T-helper 17 cell (primary cell): ENCODE measurements around the gene PLXND1. TPM values are rescaled to one million over a fixed set of nuclear protein-coding genes. Genes with fewer than 3 reads are reported as not detected.
A peak's percentile ranks its signal among the peaks of the same experiment; 100 is the strongest.

Experiments
- ATAC-seq: fragments of 150-1000 bp; cut with Tn5 transposase; 2 replicates; pipeline ENCODE4 v1.10.0; 2021; ENCODE audit warnings: mild to moderate bottlenecking, moderate library complexity
- DNase-seq, 3 donors: peaks; one replicate each; pipeline versions ENCODE4 v3.0.0 to v3.0.0-alpha.2; 2020 to 2021
- H3K9me3 ChIP-seq: one replicate; pipeline ENCODE4 v1.7.0; 2013; ENCODE audit warnings: low read length, mild to moderate bottlenecking; ENCODE audit not compliant: control insufficient read depth, poor library complexity, severe bottlenecking
- H3K27ac Mint-ChIP-seq: one replicate; pipeline ENCODE4 v1.8.0; 2022; ENCODE audit warnings: mild to moderate bottlenecking, moderate library complexity, mixed read lengths
- H3K27me3 Mint-ChIP-seq: one replicate; pipeline ENCODE4 v1.8.0; 2022; ENCODE audit warnings: mixed read lengths
- H3K36me3 Mint-ChIP-seq: one replicate; pipeline ENCODE4 v1.8.0; 2022; ENCODE audit warnings: low read depth, mixed read lengths
- H3K4me1 Mint-ChIP-seq: one replicate; pipeline ENCODE4 v1.8.0; 2022; ENCODE audit warnings: mild to moderate bottlenecking, mixed read lengths
- H3K4me3 Mint-ChIP-seq: one replicate; pipeline ENCODE4 v1.8.0; 2022; ENCODE audit warnings: mild to moderate bottlenecking, moderate library complexity, mixed read lengths
- total RNA-seq, 4 donors: library from RNA in 2 of 4; stranded (reverse) in 2 of 4; gene quantifications; one replicate each; pipeline ENCODE4 v1.2.3 and lab custom pipeline; 2022 to 2026

The PLXND1 gene
- total RNA-seq, 2 donors from 2014 or later, result 78.8 to 152 TPM

DNA sequence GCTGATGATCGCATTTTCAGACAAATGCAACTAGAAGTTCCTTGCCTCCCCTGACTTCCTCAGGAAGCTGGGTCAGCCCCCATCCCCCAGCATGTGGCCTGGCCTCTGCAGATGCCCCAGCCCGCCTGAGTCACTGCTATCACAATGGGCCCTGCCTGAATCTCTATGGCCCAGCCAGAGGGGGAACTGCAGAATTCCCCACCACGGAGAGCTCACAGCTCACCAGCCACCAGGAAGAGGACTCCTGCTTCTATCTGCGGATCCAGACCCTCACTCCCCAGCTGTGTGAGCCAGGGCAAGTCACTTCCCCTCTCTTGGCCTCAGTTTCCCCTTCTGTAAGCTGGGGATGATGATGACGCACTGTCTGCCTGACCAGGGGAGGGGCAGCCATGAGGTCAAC is 6.9 kb downstream of the PLXND1 start:
- ATAC-seq, result peak; percentile 46
- peak overlapping the region; percentile 83 for H3K27ac Mint-ChIP-seq
- peaks cover 36% of the 10 kb centered on the region for H3K4me1 Mint-ChIP-seq
- DNase-seq, result no peak
- no peak overlapping the region for H3K4me3 Mint-ChIP-seq
- no peaks in the 10 kb centered on the region for H3K9me3 ChIP-seq
- H3K36me3 Mint-ChIP-seq, result no peaks in the 10 kb centered on the region
- no peaks in the 10 kb centered on the region for H3K27me3 Mint-ChIP-seq

DNA sequence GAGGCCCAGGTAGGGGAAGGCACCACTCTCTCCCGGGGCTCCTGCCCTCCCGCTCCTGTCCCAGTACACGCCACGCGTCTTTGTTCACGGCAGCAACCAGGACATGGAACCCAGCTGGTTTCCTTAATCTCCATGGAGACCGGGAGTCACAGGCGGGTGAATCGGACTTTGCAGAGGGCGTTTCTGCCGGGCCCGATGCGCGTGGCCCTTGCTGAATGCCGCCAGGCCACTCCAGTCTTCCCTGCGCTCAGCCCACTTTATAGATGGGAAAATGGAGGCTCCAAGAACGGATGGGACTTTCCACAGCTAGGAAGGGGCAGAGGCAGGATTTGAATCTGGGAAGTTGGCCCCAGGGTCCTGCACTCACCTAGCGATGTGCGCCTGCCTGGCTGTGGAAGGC is 7.4 kb downstream of the PLXND1 start:
- H3K4me1 Mint-ChIP-seq, result peaks cover 33% of the 10 kb centered on the region
- no peaks in the 10 kb centered on the region for H3K27me3 Mint-ChIP-seq
- ATAC-seq (no peak), DNase-seq (no peak)
- no peaks in the 10 kb centered on the region for H3K36me3 Mint-ChIP-seq
- no peak overlapping the region for H3K27ac Mint-ChIP-seq
- H3K9me3 ChIP-seq, result no peaks in the 10 kb centered on the region
- H3K4me3 Mint-ChIP-seq, result no peak overlapping the region

DNA sequence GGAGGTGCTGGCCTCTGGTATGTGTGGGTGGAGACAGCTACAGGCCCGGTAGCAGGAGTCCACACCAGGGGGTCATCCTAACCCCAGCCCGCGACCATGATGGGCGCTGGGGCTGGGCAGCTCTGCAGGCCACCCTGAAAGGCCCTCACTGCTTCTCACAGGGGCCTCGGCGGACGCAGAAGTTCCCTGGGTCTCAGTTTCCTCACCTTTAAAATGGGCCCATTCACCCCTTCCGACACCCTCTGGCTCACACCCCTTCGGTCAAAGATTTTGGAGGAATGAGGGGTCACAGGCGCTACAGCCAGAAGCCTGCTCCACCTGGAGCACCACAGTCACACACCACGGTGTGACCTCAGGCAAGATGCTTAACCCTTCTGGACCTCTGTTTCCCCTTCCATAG is 8.0 kb downstream of the PLXND1 start:
- Mint-ChIP-seq H3K36me3 (peaks cover 2% of the 10 kb centered on the region), H3K27ac (peak overlapping the region; percentile 57), H3K27me3 (no peaks in the 10 kb centered on the region), H3K4me1 (peaks cover 37% of the 10 kb centered on the region), H3K4me3 (no peak overlapping the region)
- H3K9me3 ChIP-seq, result no peaks in the 10 kb centered on the region
- DNase-seq (no peak), ATAC-seq (no peak)

DNA sequence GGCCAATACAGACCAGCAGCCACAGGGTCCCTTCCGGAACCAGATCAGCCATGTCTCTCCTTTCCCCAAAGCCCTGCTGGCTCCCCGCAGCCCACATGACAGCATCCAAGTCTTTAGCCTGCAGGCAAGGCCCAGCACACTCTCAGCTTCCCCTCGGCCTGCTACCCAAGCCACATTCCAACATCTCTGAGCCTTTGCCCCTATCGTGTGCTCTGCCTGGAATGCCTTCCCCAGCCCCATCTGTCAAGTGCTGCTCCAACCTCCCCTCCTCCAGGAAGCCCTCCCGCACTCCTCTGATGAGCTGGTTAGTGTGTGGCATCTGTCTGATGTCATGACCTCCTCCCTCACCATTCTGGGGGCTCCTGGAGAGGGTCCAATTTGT is 8.5 kb downstream of the PLXND1 start:
- peaks cover 41% of the 10 kb centered on the region for H3K4me1 Mint-ChIP-seq
- ATAC-seq, result no peak
- no peaks in the 10 kb centered on the region for H3K9me3 ChIP-seq

DNA sequence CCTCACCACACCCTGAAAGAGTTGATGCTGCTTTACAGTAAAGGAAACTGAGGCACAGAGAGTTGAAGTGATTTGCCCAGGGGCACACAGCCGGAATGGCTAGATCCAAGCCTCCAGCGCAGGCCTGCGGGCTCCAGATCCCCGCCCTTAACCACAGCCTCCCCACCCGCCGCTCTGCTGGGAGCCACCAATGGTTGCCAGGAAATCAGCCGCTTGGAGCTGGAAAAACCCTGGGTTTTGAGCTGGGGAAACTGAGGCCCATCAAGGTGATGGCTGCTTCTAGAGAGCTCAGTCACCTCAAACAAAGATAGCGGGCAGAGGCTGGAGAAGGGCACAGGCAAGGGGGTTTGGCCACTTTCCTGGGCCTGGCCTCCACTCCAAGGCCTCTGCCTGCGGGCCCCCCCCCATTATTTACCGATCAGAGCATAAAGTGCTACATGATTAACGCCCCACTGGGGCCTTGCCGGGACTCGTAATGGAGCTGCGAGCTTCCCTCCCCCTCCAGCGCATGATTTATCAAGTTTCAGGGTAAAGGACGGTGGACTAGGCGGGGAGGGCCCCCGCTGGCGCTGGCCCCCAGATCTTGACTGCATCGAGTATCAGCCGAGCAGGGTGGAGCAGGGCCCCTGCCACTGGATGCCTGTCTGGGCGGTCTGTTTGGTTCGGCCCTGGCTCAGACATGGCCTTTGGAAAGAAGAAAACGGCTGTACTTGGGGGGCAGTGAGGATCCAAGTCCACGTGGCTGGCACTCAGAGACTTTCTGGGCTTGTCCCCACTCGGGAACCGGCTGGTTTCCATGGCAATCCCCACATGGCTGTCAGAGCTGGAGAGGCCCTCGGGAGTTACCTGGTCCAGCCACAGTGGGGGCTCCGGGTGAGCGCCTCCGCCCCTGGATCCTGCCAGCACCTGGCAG is 9.1 kb downstream of the PLXND1 start:
- no peaks in the 10 kb centered on the region for H3K9me3 ChIP-seq
- no peak for DNase-seq
- peaks cover 2% of the 10 kb centered on the region for H3K36me3 Mint-ChIP-seq
- H3K4me3 Mint-ChIP-seq, result no peak overlapping the region
- peaks cover 41% of the 10 kb centered on the region for H3K4me1 Mint-ChIP-seq
- ATAC-seq, result no peak
- no peaks in the 10 kb centered on the region for H3K27me3 Mint-ChIP-seq
- no peak overlapping the region for H3K27ac Mint-ChIP-seq

More for the DNA sequence above, 8.5 kb downstream of the PLXND1 start:
- Mint-ChIP-seq H3K27ac (peak overlapping the region; percentile 57), H3K36me3 (peaks cover 2% of the 10 kb centered on the region), H3K27me3 (no peaks in the 10 kb centered on the region), H3K4me3 (no peak overlapping the region)
- no peak for DNase-seq

DNA sequence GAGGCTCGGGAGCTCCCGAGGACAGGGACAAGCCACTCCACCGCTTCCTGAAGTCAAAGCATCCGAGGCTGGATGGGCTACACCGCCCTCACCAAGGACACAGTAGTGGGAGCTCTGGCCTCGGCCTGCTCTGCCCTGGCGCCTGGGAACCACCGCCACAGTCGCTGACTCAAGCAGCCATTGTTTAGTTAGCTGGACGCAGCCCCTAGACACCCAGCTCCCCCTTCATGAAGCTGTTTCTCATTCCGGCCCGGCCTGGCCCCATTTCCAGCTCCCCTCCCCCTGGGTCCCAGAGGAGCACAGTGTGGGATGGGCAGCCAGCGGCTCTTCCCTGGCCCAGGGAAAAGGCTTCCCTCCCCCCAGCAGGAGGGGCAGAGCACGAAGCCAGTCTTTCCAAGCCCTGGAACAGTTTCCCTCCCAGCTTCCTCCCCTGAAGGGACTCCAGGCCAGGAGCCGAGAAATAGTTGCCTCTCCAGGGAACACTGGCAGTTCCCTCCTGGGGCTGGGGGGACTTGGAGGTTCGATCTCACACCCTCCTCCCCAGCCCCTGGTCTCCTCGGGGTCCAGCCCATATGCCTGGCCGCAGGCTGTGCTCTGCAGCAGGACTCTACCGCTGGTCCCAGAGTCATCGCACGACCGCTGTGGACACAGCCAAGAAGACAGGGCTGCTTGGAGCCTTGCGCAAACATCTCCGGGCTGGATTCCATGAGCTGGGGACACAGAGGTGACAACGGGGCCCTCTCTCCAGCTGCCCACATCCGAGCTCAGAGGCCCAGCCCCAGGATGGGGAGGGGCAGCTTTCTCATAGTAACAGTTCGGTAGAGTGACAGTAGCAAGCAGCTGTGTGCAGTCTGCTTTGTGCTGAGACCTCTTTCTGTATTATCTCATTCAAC is 10.0 kb downstream of the PLXND1 start:
- Mint-ChIP-seq H3K27me3 (no peaks in the 10 kb centered on the region), H3K36me3 (peaks cover 2% of the 10 kb centered on the region), H3K27ac (no peak overlapping the region), H3K4me3 (no peak overlapping the region), H3K4me1 (peaks cover 40% of the 10 kb centered on the region)
- ATAC-seq (no peak), DNase-seq (no peak)
- no peaks in the 10 kb centered on the region for H3K9me3 ChIP-seq

DNA sequence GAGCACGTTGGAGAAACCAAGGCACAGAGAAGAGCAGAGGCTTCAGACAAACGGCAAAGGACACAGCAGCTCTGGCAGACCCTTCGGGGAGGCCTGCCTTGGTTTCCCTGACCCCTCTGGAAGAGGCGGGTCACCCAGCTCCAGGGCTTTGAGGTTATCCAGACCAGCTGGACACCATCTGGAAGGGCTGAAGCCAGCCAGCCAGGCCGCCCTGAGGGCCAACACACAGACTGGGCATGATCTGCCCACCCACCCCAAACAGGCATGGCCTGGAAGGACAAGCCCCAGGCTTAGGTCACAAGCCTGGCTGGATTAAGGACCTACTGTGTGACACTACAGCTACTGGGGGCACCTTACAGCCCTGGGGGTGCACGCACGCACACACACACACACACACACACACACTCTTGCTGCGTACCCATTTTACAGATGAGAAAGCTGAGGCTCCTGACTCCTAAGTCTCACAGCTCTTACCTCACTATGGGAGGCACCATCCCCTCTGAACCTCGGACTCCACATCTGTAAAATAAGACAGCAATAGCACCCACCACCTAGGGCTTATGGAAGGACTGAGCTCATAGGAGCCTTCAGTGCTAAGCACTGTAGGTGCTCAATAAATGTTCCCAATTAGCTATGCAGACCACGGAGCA is 10.8 kb downstream of the PLXND1 start:
- H3K4me1 Mint-ChIP-seq, result peaks cover 39% of the 10 kb centered on the region
- H3K36me3 Mint-ChIP-seq, result peaks cover 2% of the 10 kb centered on the region
- H3K9me3 ChIP-seq, result no peaks in the 10 kb centered on the region
- no peak for ATAC-seq
- no peak for DNase-seq
- H3K27ac Mint-ChIP-seq, result no peak overlapping the region
- H3K27me3 Mint-ChIP-seq, result no peaks in the 10 kb centered on the region
- no peak overlapping the region for H3K4me3 Mint-ChIP-seq

DNA sequence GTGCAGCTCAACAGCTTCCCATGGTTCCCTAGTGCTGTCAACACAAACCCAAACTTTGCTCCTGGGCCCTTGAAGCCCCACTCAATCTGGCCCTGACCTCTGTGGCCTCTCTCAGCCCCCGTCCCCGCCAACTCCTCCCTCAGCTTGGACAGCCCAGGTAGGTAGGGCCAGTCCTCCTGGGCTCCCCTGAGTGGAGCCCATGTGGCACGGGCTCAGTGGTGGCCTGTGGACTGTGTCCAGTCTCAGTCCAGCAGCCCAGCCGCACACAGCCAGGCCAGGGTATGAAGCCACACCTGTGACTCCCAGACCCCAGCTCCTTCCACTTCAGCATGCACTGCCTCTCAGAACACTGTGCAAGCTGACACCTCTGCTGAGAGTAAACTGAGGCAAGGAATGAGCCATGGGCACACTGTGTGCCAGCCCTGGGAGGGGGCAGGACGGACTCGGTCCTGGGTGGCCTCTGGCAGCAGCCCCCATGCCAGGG is 11.5 kb downstream of the PLXND1 start:
- no peak for DNase-seq
- no peak overlapping the region for H3K27ac Mint-ChIP-seq
- H3K4me1 Mint-ChIP-seq, result peaks cover 37% of the 10 kb centered on the region
- H3K9me3 ChIP-seq, result no peaks in the 10 kb centered on the region
- H3K36me3 Mint-ChIP-seq, result peaks cover 2% of the 10 kb centered on the region
- no peak overlapping the region for H3K4me3 Mint-ChIP-seq
- no peaks in the 10 kb centered on the region for H3K27me3 Mint-ChIP-seq
- ATAC-seq, result no peak

DNA sequence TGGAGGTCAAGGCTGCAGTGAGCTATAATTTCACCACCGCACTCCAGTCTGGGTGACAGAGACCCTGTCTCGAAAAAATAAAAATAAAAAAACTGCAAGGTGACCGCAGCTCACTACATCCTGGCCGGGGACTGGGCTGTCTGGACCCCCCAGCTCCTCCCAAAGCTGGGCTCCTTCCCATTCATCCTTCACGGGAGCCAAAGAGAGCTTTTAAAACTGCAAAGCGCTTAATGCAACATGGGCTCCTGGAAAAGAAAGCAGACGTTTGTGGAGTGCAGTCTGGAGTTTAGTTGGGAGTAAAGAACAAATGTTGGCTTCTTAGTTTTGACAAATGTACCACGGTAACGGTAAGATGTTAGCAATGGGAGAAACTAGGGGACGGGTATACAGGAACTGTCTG is 12.1 kb downstream of the PLXND1 start:
- H3K27me3 Mint-ChIP-seq, result no peaks in the 10 kb centered on the region
- ATAC-seq, result no peak
- peak overlapping the region; percentile 91 for H3K4me3 Mint-ChIP-seq
- peak overlapping the region; percentile 92 for H3K27ac Mint-ChIP-seq
- DNase-seq, result no peak
- H3K9me3 ChIP-seq, result no peaks in the 10 kb centered on the region
- H3K4me1 Mint-ChIP-seq, result peaks cover 35% of the 10 kb centered on the region
- H3K36me3 Mint-ChIP-seq, result peaks cover 2% of the 10 kb centered on the region

DNA sequence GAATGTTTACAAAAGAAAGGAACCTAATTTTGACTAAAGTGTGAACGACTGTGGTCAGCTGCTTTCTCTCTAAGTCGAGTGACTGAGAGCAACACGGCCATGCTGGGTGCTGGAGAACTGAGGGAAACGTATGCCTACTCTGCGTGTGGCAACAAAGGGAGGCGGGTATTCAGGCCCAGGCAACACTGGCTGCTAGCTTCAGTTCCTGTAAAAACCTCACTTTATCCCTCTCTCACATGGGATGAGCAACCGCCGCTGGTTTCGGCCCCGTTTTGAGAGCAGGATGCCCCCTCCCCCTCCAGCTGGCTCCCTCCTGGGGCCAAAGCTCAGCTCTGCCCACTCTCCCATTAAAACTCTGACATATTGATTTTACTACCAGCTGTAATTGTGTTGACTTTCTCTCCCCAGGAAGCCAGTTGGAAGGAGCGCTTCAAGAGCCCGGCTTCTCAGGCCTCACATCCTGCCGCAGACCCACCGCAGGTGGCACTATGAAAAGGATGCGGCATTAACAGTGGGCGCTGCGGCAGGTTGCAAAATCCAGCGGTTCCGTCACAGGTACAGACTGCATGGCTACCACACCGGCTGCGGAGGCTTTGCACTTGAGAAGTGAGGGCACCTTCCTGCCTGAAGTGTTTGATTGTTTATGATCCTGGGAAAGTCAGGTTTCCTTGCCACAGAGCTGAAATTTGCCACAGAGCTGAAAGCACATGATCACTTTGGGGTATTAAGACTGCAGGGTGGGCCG is 12.7 kb downstream of the PLXND1 start:
- H3K4me1 Mint-ChIP-seq, result peaks cover 33% of the 10 kb centered on the region
- H3K27me3 Mint-ChIP-seq, result no peaks in the 10 kb centered on the region
- H3K4me3 Mint-ChIP-seq, result peak overlapping the region; percentile 91
- peak overlapping the region; percentile 92 for H3K27ac Mint-ChIP-seq
- ATAC-seq (peak; percentile 75), DNase-seq (no peak)
- H3K9me3 ChIP-seq, result no peaks in the 10 kb centered on the region
- peaks cover 2% of the 10 kb centered on the region for H3K36me3 Mint-ChIP-seq

DNA sequence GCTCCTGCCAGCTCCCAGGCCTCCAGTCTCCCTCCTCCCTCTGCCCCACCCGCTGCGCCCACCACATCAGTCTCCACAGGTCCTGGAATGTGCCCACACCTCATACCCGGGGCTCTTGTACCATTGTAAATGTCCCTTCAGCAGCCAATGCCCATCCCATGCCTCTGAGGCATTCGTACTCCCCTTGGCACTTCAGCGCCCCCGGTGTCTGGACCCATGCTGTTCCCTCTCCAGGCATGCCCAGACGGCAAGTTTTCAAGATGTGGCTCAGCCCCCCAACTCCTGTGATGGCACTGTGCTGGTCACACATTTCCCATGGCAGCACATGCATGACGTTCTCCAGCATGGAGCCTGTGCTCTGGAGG is 13.3 kb downstream of the PLXND1 start:
- DNase-seq (no peak), ATAC-seq (peak; percentile 5)
- H3K27me3 Mint-ChIP-seq, result no peaks in the 10 kb centered on the region
- H3K36me3 Mint-ChIP-seq, result peaks cover 2% of the 10 kb centered on the region
- H3K4me1 Mint-ChIP-seq, result peaks cover 31% of the 10 kb centered on the region
- no peaks in the 10 kb centered on the region for H3K9me3 ChIP-seq
- H3K4me3 Mint-ChIP-seq, result peak overlapping the region; percentile 91
- peak overlapping the region; percentile 92 for H3K27ac Mint-ChIP-seq

DNA sequence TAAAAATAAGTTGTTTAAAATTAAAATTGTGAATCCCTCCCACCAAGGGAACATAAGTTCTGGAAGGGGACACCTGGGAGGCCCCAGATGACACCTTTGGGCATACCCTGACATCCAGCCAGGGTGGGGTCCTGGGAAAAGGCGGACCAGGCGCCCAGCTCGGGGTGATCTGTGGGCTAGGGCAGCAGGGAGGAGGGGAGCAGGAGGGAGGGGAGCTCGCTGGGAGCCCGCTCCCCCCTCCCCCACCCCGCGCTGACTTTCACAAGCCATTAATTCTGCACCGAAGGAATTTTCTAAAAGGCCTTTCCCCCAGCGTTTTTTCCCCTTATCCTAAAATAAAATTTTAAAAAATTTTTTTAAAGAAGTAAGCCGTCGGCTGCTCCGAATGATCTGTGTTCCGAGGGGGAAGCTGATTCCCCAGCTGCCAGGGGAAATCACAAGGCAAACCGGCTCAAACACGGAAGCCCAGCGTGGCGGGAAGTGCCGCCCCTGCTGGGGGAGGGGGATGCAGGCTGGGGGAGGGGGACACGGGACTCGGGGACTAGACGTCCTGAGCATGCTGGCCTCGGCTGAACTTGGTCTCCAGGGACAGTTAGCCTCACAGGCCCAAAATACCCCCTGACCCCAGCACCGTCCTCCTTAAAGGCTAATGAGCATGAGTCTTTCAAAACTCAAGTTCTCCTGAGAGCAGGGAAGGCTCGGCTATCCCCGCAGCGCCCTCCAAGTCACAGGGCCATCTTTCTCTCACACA is 13.9 kb downstream of the PLXND1 start:
- DNase-seq (no peak), ATAC-seq (no peak)

More for the DNA sequence above, 13.9 kb downstream of the PLXND1 start:
- peaks cover 2% of the 10 kb centered on the region for H3K36me3 Mint-ChIP-seq
- no peaks in the 10 kb centered on the region for H3K9me3 ChIP-seq
- peak overlapping the region; percentile 91 for H3K4me3 Mint-ChIP-seq
- peak overlapping the region; percentile 92 for H3K27ac Mint-ChIP-seq
- H3K27me3 Mint-ChIP-seq, result no peaks in the 10 kb centered on the region
- peaks cover 31% of the 10 kb centered on the region for H3K4me1 Mint-ChIP-seq
